Sigmoid colon (tissue), 7 donors: ENCODE data around the gene PACC1. TPM values are rescaled to one million over a fixed set of nuclear protein-coding genes. Genes with fewer than 3 reads are reported as not detected.

Experiments used
- DNase-seq: peaks from one replicate; pipeline ENCODE4 v3.0.0-alpha.2; 2019
- H3K27ac ChIP-seq, 4 donors: fragments of 200-600 bp; sonication (generic); one replicate each; pipeline ENCODE4 v1.5.1; 2016 to 2019; ENCODE audit warnings: mild to moderate bottlenecking in 1 of 4
- H3K27me3 ChIP-seq, 3 donors: fragments of 200-600 bp; sonication (generic); one replicate each; pipeline ENCODE4 v1.5.1; 2019; ENCODE audit warnings: mild to moderate bottlenecking in 1 of 3
- H3K36me3 ChIP-seq, 4 donors: fragments of 200-600 bp; sonication (generic); one replicate each; pipeline ENCODE4 v1.5.1; 2016 to 2019
- H3K4me1 ChIP-seq, 4 donors: fragments of 200-600 bp; sonication (generic); one replicate each; pipeline ENCODE4 v1.5.1; 2017 to 2019
- H3K4me3 ChIP-seq, 4 donors: fragments of 200-600 bp; sonication (generic); one replicate each; pipeline ENCODE4 v1.5.1; 2017 to 2019; ENCODE audit warnings: mild to moderate bottlenecking in 2 of 4, moderate library complexity in 1 of 4
- H3K9me3 ChIP-seq, 4 donors: fragments of 200-600 bp in 3 of 4; sonication (generic) in 3 of 4; one replicate each; pipeline versions ENCODE4 v1.5.1 to v1.6.1; 2013 to 2019
- CTCF ChIP-seq, 4 experiments: fragments of 450-650 bp in 3 of 4; fragments of 200-600 bp in 1 of 4; IDR thresholded peaks; one replicate each; pipeline ENCODE4 v1.5.1; 2016 to 2019; ENCODE audit warnings: antibody characterized with exemption in 4 of 4, mild to moderate bottlenecking in 3 of 4, moderate library complexity in 2 of 4
- EP300 ChIP-seq, 4 donors: sonication (generic); formaldehyde crosslinking; IDR thresholded peaks; one replicate each; pipeline ENCODE4 v1.6.1; 2017; ENCODE audit warnings: antibody characterized with exemption in 4 of 4
- POLR2A ChIP-seq, 2 donors: fragments of 450-650 bp; IDR thresholded peaks; one replicate each; pipeline ENCODE4 v1.6.1; 2016; ENCODE audit warnings: antibody characterized with exemption in 2 of 2, mild to moderate bottlenecking in 2 of 2, moderate library complexity in 2 of 2
- POLR2AphosphoS5 ChIP-seq, 4 donors: sonication (generic); formaldehyde crosslinking; IDR thresholded peaks; one replicate each; pipeline ENCODE4 v1.6.1; 2017; ENCODE audit warnings: antibody characterized with exemption in 4 of 4
- WGBS, 2 donors: extraction: QIAGEN DNeasy Blood & Tissue Kit; methylation state at CpG; one replicate each; pipeline ENCODE4 v1.1.7; 2013; 5-methylcytosine and 5-hydroxymethylcytosine counted together
- intact Hi-C: fragments of 100-400 bp; cut with DNase I; formaldehyde crosslinking; loops from one replicate; pipeline ENCODE4 v1.15.1; 2023
- polyA plus RNA-seq, 3 donors: library from polyadenylated mRNA; stranded (reverse); fragments of 200-250 nt; gene quantifications; one replicate each; pipeline ENCODE4 v1.2.3, GENCODE V29; 2013
- total RNA-seq, 4 donors: library from RNA; depleted of rRNA; stranded (reverse); fragments of >200 nt; gene quantifications; one replicate each; pipeline ENCODE4 v1.1.0, GENCODE V29; 2016
- donor health status: healthy with polysubstance abuse.
- donor health status: Bipolar disorder and iron deficiency.
- donor health status: healthy.

The PACC1 gene
- total RNA-seq: 1 to 10 TPM; 1.6 to 6.9 (median 3.0) TPM
- 1 to 10 TPM in 2 of 3 donors, under 1 TPM in 1; 0.60 to 4.6 (median 1.8) TPM for polyA plus RNA-seq

GRCh38 chr1:212414328-212415106 lies at the start of gene PACC1:
Gene PACC1 (minus strand): TSS chr1:212414886. CDS start chr1:212414757, 129 bp downstream.
- peak; percentile 94 for DNase-seq
- peak within 1 kb of the TSS; percentile 72 to 96 (median 80) for H3K4me3 ChIP-seq
- H3K36me3 ChIP-seq: peaks cover 0 to 21% (median 9%) of the 10 kb centered on the region in 4 donors
- H3K9me3 ChIP-seq: no peaks in the 10 kb centered on the region
- H3K27me3 ChIP-seq: no peaks in the 10 kb centered on the region
- TF ChIP-seq POLR2A (IDR thresholded peaks at IDR 0.05): no peak
- TF ChIP-seq POLR2AphosphoS5 (IDR thresholded peaks at IDR 0.05): peak; percentile 29 to 76 (median 48)
- H3K27ac ChIP-seq: peak within 1 kb of the TSS; percentile 49 to 67 (median 60)
- intact Hi-C loops: no loop called here
- WGBS, 2 donors: 0 to 1% methylated on average over 74 of the region's 74 CpGs
- peaks cover 0 to 13% (median 7%) of the 10 kb centered on the region in 4 donors for H3K4me1 ChIP-seq

- no peak overlapping the region for H3K4me3 ChIP-seq
- intact Hi-C loops: no loop called here
- DNase-seq: no peak
- H3K27me3 ChIP-seq: no peaks in the 10 kb centered on the region
- 83 to 85% methylated on average over 7 of the region's 7 CpGs for WGBS, 2 donors
- no peak overlapping the region for H3K27ac ChIP-seq
- H3K36me3 ChIP-seq: no peaks in the 10 kb centered on the region
- TF ChIP-seq CTCF (IDR thresholded peaks at IDR 0.05) (no peak), EP300 (IDR thresholded peaks at IDR 0.05) (no peak), POLR2AphosphoS5 (IDR thresholded peaks at IDR 0.05) (no peak), POLR2A (IDR thresholded peaks at IDR 0.05) (no peak)
- H3K9me3 ChIP-seq: no peaks in the 10 kb centered on the region
- H3K4me1 ChIP-seq: no peaks in the 10 kb centered on the region
Measured at GRCh38 chr1:212463565-212464285, 49.0 kb upstream of the PACC1 start.

- DNase-seq: peak; percentile 43
- H3K27ac ChIP-seq: no peak overlapping the region
- no peaks in the 10 kb centered on the region for H3K9me3 ChIP-seq
- TF ChIP-seq CTCF (IDR thresholded peaks at IDR 0.05) (no peak), EP300 (IDR thresholded peaks at IDR 0.05) (no peak), POLR2AphosphoS5 (IDR thresholded peaks at IDR 0.05) (no peak), POLR2A (IDR thresholded peaks at IDR 0.05) (no peak)
- 93% methylated on average over 13 of the region's 13 CpGs for WGBS, 2 donors
- H3K36me3 ChIP-seq: no peaks in the 10 kb centered on the region
- no peak overlapping the region for H3K4me3 ChIP-seq
- H3K4me1 ChIP-seq: no peaks in the 10 kb centered on the region
- H3K27me3 ChIP-seq: no peaks in the 10 kb centered on the region
- intact Hi-C loops: no loop called here
Measured at GRCh38 chr1:212461916-212462660, 47.4 kb upstream of the PACC1 start.

GRCh38 chr1:212460376-212460775 lies 45.7 kb upstream of the PACC1 start:
- Histone ChIP-seq H3K27me3 (no peaks in the 10 kb centered on the region), H3K4me3 (no peak overlapping the region), H3K36me3 (no peaks in the 10 kb centered on the region), H3K27ac (no peak overlapping the region), H3K4me1 (peaks cover 0 to 10% (median 2%) of the 10 kb centered on the region in 4 donors), H3K9me3 (no peaks in the 10 kb centered on the region)
- TF ChIP-seq POLR2AphosphoS5 (IDR thresholded peaks at IDR 0.05) (no peak), EP300 (IDR thresholded peaks at IDR 0.05) (no peak), CTCF (IDR thresholded peaks at IDR 0.05) (no peak), POLR2A (IDR thresholded peaks at IDR 0.05) (no peak)
- intact Hi-C loops: no loop called here
- WGBS, 2 donors: 91 to 94% methylated on average over 9 of the region's 9 CpGs
- peak; percentile 55 for DNase-seq
